ENCODE measurements around the gene CHD2. TPM values are rescaled to one million over a fixed set of nuclear protein-coding genes. Genes with fewer than 3 reads are reported as not detected.

CHD2 gene
- total RNA-seq, 1 experiment from 2014 or later: 63.3 TPM

- Mint-ChIP-seq H3K36me3 (ENCODE audit: insufficient read depth in 1 of 3, low read depth in 3 of 3) (peaks cover 33 to 64% (median 58%) of the 10 kb centered on the region in 3 experiments), H3K27me3 (ENCODE audit: low read depth) (no peaks in the 10 kb centered on the region), H3K4me1 (peaks cover 11 to 13% of the 10 kb centered on the region in 2 experiments), H3K9me3 (no peaks in the 10 kb centered on the region; a peak in 1 of 5 replicates), H3K4me3 (peak overlapping the region in 1 of 2 experiments; percentile 15; a peak in 2 of 5 replicates), H3K27ac (peak overlapping the region in 1 of 3 experiments; percentile 85; a peak in 3 of 7 replicates)
- Histone ChIP-seq H3K79me2 (ENCODE audit: insufficient read depth, low read length) (peaks cover 22% of the 10 kb centered on the region; the same call in 1 of the 2 replicates), H3K56ac (ENCODE audit: insufficient read length, low read depth, low read length) (no peak overlapping the region), H4K91ac (ENCODE audit: insufficient read length, low read depth, low read length) (no peak overlapping the region), H3K23ac (ENCODE audit: insufficient read length, low read depth, low read length) (no peak overlapping the region), H3T11ph (ENCODE audit: low read length) (no peak overlapping the region), H2BK5ac (ENCODE audit: insufficient read length, low read length) (no peak overlapping the region), H3K27me3 (ENCODE audit: insufficient read depth, low read length) (no peaks in the 10 kb centered on the region), H2AK5ac (ENCODE audit: insufficient read length, low read length) (no peak overlapping the region), H3K4me2 (ENCODE audit: insufficient read depth, insufficient read length, low read length) (no peak overlapping the region), H4K8ac (replicated peaks; ENCODE audit: insufficient read length, low read depth, low read length) (no peak overlapping the region), H2BK120ac (ENCODE audit: low read depth, low read length, poor library complexity, severe bottlenecking) (no peak overlapping the region), H4K20me1 (ENCODE audit: control insufficient read depth, insufficient read depth, insufficient read length) (no peaks in the 10 kb centered on the region), H2BK20ac (ENCODE audit: low read depth, low read length, poor library complexity, severe bottlenecking) (no peak overlapping the region), H2BK12ac (ENCODE audit: insufficient read length, low read depth, low read length) (no peak overlapping the region), H3K18ac (ENCODE audit: insufficient read length, low read depth, low read length) (no peak overlapping the region), H3K4ac (ENCODE audit: low read depth, low read length) (no peak overlapping the region), H4K5ac (ENCODE audit: insufficient read length, low read depth, low read length) (no peak overlapping the region), H3K27ac (ENCODE audit: insufficient read length, low read depth, low read length) (peak overlapping the region; percentile 98), H3K4me1 (ENCODE audit: insufficient read depth, low read length) (no peaks in the 10 kb centered on the region), H3K14ac (ENCODE audit: insufficient read depth, low read length) (no peak overlapping the region), H3K9me3 (ENCODE audit: control insufficient read depth, low read depth, low read length) (no peaks in the 10 kb centered on the region), H2AFZ (ENCODE audit: low read length) (no peak overlapping the region), H3K79me1 (ENCODE audit: insufficient read depth, low read depth, low read length, poor library complexity, severe bottlenecking) (peaks cover under 1% of the 10 kb centered on the region), H3K23me2 (ENCODE audit: insufficient read length, low read depth, low read length, poor library complexity, severe bottlenecking) (peaks cover 10% of the 10 kb centered on the region), H2BK15ac (ENCODE audit: low read depth, low read length) (no peak overlapping the region), H3K9ac (ENCODE audit: extremely low read depth, insufficient read length, low read length) (no peak overlapping the region)
- WGBS (ENCODE audit: extremely low coverage, insufficient read length, low lambda C conversion rate): no CpG with 5 or more reads among the region's 1 CpG
- DNase-seq: no peak
- TF ChIP-seq, protein P1, sequence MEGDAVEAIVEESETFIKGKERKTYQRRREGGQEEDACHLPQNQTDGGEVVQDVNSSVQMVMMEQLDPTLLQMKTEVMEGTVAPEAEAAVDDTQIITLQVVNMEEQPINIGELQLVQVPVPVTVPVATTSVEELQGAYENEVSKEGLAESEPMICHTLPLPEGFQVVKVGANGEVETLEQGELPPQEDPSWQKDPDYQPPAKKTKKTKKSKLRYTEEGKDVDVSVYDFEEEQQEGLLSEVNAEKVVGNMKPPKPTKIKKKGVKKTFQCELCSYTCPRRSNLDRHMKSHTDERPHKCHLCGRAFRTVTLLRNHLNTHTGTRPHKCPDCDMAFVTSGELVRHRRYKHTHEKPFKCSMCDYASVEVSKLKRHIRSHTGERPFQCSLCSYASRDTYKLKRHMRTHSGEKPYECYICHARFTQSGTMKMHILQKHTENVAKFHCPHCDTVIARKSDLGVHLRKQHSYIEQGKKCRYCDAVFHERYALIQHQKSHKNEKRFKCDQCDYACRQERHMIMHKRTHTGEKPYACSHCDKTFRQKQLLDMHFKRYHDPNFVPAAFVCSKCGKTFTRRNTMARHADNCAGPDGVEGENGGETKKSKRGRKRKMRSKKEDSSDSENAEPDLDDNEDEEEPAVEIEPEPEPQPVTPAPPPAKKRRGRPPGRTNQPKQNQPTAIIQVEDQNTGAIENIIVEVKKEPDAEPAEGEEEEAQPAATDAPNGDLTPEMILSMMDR (conservative IDR thresholded peaks at IDR 0.05): peak; percentile 81
Observed at GRCh38 chr15:92899601-92899947, 550 bp upstream of the CHD2 start.

Data from H9 (cell line).